Effector memory CD4-positive, alpha-beta T cell (primary cell): ENCODE measurements around the gene MRGPRX2.

ENCODE experiments used
- DNase-seq, 3 donors: peaks; one replicate each; pipeline ENCODE4 v3.0.0-alpha.2; 2020
- H3K27ac ChIP-seq: 2 replicates; pipeline ENCODE4 v1.7.0; 2013; ENCODE audit warnings: mild to moderate bottlenecking, low read length, moderate library complexity; ENCODE audit not compliant: insufficient read depth, poor library complexity, severe bottlenecking
- H3K27me3 ChIP-seq: replicated peaks from 2 replicates; pipeline ENCODE4 v1.7.0; 2013; ENCODE audit warnings: mild to moderate bottlenecking, low read length; ENCODE audit not compliant: insufficient read depth, control insufficient read depth, poor library complexity, severe bottlenecking
- H3K36me3 ChIP-seq: 2 replicates; pipeline ENCODE4 v1.7.0; 2013; ENCODE audit warnings: mild to moderate bottlenecking, low read length, moderate library complexity; ENCODE audit not compliant: control insufficient read depth, insufficient read depth
- H3K4me1 ChIP-seq: 2 replicates; pipeline ENCODE4 v1.7.0; 2013; ENCODE audit warnings: low read length, mild to moderate bottlenecking; ENCODE audit not compliant: control insufficient read depth, insufficient read depth, poor library complexity, severe bottlenecking
- H3K4me3 ChIP-seq: 2 replicates; pipeline ENCODE4 v1.7.0; 2013; ENCODE audit warnings: low read length, low read depth, mild to moderate bottlenecking; ENCODE audit not compliant: insufficient read depth, poor library complexity, severe bottlenecking
- H3K9me3 ChIP-seq: 2 replicates; pipeline ENCODE4 v1.7.0; 2013; ENCODE audit warnings: mild to moderate bottlenecking, low read length, moderate library complexity; ENCODE audit not compliant: control insufficient read depth

The MRGPRX2 gene

GRCh38 chr11:19013181-19013857 is 47.2 kb downstream of the MRGPRX2 start:
- DNase-seq = no peak
- H3K27me3 ChIP-seq = no peaks in the 10 kb centered on the region
- H3K9me3 ChIP-seq = no peaks in the 10 kb centered on the region
- H3K27ac ChIP-seq = no peak overlapping the region
- H3K36me3 ChIP-seq = no peaks in the 10 kb centered on the region
- H3K4me1 ChIP-seq = no peaks in the 10 kb centered on the region
- H3K4me3 ChIP-seq = no peak overlapping the region

DNA sequence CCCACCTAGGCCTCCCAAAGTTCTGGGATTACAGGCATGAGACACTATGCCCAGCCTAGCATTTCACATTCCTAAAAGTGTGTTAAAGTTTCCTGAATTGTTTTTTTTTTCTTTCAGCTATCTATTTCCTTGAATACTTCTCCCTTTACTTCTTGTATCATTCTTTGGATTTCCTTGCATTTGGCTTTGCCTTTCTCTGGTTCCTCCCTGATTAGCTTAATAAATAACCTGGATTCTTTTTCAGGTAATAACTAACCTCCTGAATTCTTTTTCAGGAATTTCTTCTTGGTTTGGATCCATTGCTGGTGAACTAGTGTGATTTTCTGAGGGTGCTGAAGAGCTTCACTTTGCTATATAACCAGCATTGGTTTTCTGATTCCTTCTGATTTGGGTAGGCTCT is 47.9 kb downstream of the MRGPRX2 start:
- Histone ChIP-seq H3K36me3 (no peaks in the 10 kb centered on the region), H3K27me3 (no peaks in the 10 kb centered on the region), H3K9me3 (no peaks in the 10 kb centered on the region), H3K4me3 (no peak overlapping the region), H3K4me1 (no peaks in the 10 kb centered on the region), H3K27ac (no peak overlapping the region)
- DNase-seq = no peak
